AG10803 (cell line): ENCODE measurements around the gene SELE.
A peak's percentile ranks its signal among the peaks of the same experiment; 100 is the strongest.

Source experiments
- DNase-seq: peaks from one replicate; pipeline ENCODE4 v3.0.0; 2010; ENCODE audit warnings: low read depth
- H3K4me3 ChIP-seq: 2 replicates; pipeline ENCODE4 v1.5.1; 2011; ENCODE audit warnings: mild to moderate bottlenecking, low read length, control low read depth
- CTCF ChIP-seq: conservative IDR thresholded peaks from 2 replicates; pipeline ENCODE4 v1.5.1; 2011; ENCODE audit warnings: mild to moderate bottlenecking, low read length, control low read depth, inconsistent platforms

The SELE gene

GRCh38 chr1:169682071-169682470, 51.8 kb downstream of the SELE start:
- DNase-seq: no peak
- no peak for TF ChIP-seq CTCF
- no peak overlapping the region for H3K4me3 ChIP-seq

GRCh38 chr1:169681140-169681539, 52.7 kb downstream of the SELE start:
- DNase-seq: no peak
- no peak overlapping the region for H3K4me3 ChIP-seq
- TF ChIP-seq CTCF: no peak

GRCh38 chr1:169680377-169681019, 53.4 kb downstream of the SELE start:
- DNase-seq: no peak
- H3K4me3 ChIP-seq: no peak overlapping the region
- no peak for TF ChIP-seq CTCF

GRCh38 chr1:169679692-169680091, 54.2 kb downstream of the SELE start:
- no peak for TF ChIP-seq CTCF
- H3K4me3 ChIP-seq: no peak overlapping the region
- no peak for DNase-seq

GRCh38 chr1:169676001-169676400, 57.9 kb downstream of the SELE start:
- DNase-seq: peak; percentile 2
- TF ChIP-seq CTCF: no peak
- no peak overlapping the region for H3K4me3 ChIP-seq
